Measurements from ENCODE around the gene HNRNPC.
"Not testable (repeated sequence)": the region's sequence is repeated elsewhere in the genome, so short reads cannot be mapped to it uniquely, and the experiment has no call there.

HNRNPC gene

GRCh38 chr14:21269252-21270046, at the start of gene HNRNPC:
TSS of gene HNRNPC (minus strand) at chr14:21269442. CDS start at chr14:21234193, 35,249 bp downstream.
- FAIRE-seq (peak; percentile 74), DNase-seq (ENCODE audit: insufficient read length, low spot score) (peak; percentile 98)

GRCh38 chr14:21317398-21317797, 48.2 kb upstream of the HNRNPC start:
- FAIRE-seq: no peak

GRCh38 chr14:21313512-21313911, 44.3 kb upstream of the HNRNPC start:
- DNase-seq (ENCODE audit: insufficient read length, low spot score) (no peak), FAIRE-seq (no peak)

More at GRCh38 chr14:21317398-21317797, 48.2 kb upstream of the HNRNPC start:
- DNase-seq (ENCODE audit: insufficient read length, low spot score): no peak

GRCh38 chr14:21311614-21312013, 42.4 kb upstream of the HNRNPC start:
- no peak for FAIRE-seq
- no peak for DNase-seq (ENCODE audit: insufficient read length, low spot score)

DNA sequence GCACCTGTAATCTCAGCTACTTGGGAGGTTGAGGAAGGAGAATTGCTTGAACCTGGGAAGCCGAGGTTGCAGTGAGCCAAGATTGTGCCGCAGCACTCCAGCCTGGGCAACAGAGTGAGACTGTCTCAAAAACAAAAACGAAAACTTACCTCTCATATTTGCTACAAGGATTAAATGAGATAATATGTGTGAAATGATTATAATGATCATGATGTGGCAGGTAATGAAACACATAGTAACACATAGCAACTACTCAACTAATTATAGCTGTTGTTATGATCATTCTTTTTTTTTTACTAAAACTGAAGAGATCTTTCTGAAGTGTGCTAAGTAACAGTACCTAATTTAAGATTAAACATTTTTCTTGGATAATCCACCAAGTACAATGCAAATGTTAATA, 40.7 kb upstream of the HNRNPC start:
- FAIRE-seq: no peak

GRCh38 chr14:21309238-21309636, 40.0 kb upstream of the HNRNPC start:
- FAIRE-seq (no peak), DNase-seq (ENCODE audit: insufficient read length, low spot score) (no peak)

More for the DNA sequence above, 40.7 kb upstream of the HNRNPC start:
- DNase-seq (ENCODE audit: insufficient read length, low spot score): no peak

DNA sequence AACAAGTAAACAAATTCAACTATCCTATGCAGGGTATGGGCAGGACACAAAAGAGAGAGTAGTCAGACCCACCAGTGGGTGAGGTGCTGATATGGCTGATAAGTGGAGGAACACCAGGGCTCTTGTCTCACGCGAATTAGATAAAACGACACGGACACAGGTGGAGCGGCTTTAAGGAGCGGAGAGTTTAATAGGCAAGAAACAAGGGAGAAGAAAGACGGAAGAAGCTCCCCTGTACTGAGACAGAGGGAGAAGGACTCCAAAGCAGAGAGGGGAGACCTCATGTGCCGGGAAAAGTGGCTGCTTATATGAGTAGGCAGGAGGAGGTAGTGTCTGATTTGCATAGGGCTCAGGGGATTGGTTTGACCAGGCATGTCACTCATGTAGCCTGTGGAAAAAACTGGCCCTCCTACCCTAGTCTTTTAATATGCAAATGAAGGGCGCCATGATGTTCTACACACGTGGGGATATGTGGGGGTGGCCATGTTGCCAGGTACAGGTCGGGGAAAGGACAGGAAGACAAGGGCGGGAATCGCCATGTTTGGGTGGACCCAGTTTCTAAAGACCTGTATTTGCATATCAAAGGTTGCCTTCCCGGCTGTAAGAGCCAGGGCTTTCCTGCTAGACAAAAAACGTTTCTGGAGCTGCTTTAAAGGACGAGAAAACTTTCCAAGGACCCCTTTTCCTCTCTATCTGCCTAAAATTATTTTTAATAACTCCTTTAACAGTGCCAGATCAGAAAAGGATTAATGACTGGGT, 39.4 kb upstream of the HNRNPC start:
- DNase-seq (ENCODE audit: insufficient read length, low spot score) (no peak), FAIRE-seq (no peak)

DNA sequence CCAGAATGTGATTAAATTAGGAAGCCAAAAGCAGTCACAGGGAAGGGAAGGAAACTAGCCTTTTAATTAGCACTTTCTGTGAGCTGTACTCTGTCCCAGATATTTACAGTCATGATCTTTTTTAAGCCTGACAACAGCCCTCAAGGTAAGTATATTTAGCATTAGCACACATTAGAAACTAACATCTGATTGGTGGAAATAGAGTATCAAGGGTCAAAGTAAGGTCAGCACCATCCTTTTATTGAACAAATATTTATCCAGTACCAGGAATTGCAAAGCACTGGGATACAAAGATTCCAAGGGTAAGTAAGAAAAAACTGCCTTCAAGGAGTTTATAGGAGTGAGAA, 38.9 kb upstream of the HNRNPC start:
- FAIRE-seq (no peak), DNase-seq (ENCODE audit: insufficient read length, low spot score) (no peak)

DNA sequence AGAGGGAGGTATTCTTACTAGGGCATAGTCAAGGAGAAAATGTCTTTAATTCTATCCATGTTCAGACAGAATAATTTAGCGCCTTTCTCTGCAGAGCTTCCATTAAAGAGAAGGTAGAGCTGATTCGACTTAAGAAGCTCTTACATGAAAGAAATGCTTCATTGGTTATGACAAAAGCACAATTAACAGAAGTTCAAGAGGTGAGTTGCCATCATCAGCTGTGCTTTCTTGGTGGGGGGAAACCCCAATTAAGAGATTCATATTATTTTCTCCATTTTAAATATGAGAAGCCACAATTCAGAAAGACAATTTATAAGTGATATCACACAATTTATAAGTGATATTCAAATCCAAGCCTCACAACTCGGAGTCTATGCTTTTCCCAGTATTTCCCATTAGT, 38.4 kb upstream of the HNRNPC start:
- FAIRE-seq (no peak), DNase-seq (ENCODE audit: insufficient read length, low spot score) (no peak)

DNA sequence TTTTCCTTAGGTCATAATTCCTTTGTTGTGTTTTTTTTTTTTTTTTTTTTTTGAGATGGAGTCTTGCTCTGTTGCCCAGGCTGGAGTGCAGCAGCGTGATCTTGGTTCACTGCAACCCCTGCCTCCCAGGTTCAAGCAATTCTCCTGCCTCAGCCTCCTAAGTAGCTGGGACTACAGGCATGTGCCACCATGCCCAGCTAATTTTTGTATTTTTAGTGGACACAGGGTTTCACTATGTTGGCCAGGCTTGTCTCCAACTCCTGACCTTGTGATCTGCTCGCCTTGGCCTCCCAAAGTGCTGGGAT, 33.5 kb upstream of the HNRNPC start:
- DNase-seq (ENCODE audit: insufficient read length, low spot score); FAIRE-seq: not testable (repeated sequence)

DNA sequence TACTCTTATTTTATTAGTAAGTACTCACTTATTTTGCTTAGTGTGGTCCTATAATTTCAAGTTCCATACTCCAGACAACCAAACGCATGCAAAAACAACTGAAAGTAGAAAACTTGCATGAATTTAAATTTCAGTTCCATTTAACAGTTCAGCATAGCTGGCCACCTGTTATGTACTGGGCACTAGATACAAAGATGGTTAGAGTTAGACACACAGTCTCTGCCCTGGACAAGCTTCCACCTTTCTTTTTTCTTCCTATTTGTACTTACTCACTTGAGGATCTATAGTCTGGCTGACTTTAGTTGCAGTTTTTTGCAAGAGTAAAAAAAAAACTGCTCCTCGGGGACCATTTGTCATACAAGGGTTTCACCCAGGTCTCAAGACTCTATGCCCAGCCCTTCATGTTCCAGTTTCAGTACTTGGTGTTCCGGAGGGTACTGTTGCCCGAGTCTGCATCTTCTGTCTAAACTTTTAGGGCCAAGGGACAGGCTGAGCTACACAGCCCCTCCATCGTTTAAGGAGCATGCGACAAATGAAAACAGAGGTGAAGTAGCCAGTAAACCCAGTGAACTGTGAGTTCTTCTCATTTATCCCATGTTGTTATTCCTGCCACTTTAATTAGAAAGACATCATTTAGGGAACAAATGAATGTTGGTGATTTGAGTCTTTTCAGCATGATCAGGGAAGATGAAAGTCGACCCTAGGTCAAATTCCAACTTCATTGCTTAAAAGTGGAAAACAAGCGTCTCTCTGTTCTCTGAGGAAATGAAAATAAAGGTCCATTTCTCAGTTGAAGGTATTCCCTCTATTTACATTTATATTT, 33.0 kb upstream of the HNRNPC start:
- DNase-seq (ENCODE audit: insufficient read length, low spot score): no peak
- FAIRE-seq: no peak

DNA sequence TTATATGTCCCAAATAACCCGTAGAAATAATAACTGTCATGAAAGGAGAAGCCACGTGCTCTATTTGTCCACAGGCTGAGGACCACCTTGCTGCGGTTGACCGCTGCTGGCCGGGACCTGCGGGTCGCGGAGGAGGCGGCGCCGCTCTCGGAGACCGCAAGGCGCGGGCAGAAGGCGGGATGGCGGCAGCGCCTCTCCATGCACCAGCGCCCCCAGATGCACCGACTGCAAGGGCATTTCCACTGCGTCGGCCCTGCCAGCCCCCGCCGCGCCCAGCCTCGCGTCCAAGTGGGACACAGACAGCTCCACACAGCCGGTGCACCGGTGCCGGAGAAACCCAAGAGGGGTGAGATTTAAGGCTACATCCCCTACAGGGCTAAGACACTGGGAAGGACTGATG, 31.6 kb upstream of the HNRNPC start:
- no peak for DNase-seq (ENCODE audit: insufficient read length, low spot score)
- no peak for FAIRE-seq

DNA sequence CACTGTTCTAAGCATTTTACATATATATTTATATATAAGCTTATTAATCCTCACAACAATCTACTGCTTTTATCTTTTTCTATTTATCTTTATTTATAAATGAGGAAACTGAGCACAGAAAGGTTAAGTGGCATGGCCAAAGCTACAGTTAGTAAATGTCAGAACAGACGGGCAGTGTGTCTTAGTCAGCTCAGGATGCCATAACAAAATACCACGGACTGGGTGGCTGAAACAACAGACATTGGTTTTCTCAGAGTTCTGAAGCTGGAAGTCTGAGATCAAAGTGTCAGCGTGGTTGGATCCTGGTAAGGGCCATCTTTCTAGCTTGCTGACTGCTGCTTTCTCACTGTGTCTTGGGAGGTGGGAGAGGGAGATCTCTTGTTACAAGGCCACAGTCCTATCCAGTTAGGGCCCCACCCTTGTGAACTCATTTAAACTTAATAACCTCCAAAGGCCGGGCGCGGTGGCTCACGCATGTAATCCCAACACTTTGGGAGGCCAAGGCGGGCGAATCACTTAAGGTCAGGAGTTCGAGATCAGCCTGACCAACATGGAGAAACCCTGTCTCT, 30.4 kb upstream of the HNRNPC start:
- DNase-seq (ENCODE audit: insufficient read length, low spot score) (no peak), FAIRE-seq (no peak)

DNA sequence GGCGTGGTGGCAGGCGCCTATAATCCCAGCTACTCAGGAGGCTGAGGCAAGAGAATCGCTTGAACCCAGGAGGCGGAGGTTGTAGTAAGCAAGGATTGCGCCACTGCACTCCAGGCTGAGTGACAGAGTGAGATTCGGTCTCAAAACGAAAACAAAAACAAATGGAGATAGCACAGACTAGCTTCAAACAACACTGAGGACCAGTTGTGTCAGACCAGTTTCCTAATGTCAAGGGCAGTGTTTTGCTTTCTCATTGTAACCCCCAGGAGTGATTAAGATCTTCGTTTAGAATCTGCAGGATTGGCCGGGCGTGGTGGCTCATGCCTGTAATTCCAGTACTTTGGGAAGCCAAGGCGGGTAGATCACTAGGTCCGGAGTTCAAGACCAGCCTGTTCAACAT, 29.1 kb upstream of the HNRNPC start:
- DNase-seq (ENCODE audit: insufficient read length, low spot score) (no peak), FAIRE-seq (no peak)

- not testable (repeated sequence) for FAIRE-seq; DNase-seq (ENCODE audit: insufficient read length, low spot score)
These were observed 24.8 kb upstream of the HNRNPC start for GRCh38 chr14:21294026-21294425.

GRCh38 chr14:21287168-21287567, 17.9 kb upstream of the HNRNPC start:
- DNase-seq (ENCODE audit: insufficient read length, low spot score): no peak
- FAIRE-seq: no peak

- FAIRE-seq: not testable (repeated sequence)
These were observed 17.3 kb upstream of the HNRNPC start for GRCh38 chr14:21286516-21286915.

DNA sequence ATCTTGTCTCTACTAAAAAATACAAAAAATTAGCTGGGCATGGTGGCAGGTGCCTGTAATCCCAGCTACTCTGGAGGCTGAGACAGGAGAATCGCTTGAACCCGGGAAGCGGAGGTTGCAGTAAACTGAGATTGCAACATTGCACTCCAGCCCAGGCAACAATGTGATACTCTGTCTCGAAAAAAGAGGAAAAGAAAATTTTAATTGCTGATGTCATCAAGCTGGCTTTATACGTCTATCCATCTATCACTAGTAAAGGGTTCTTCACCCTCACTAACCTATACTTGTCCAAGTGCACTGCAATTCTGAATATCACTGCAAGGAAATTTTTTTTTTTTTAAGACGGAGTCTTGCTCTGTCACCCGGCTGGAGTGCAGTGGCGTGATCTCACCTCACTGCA, 12.7 kb upstream of the HNRNPC start:
- not testable (repeated sequence) for DNase-seq (ENCODE audit: insufficient read length, low spot score); FAIRE-seq

More at GRCh38 chr14:21286516-21286915, 17.3 kb upstream of the HNRNPC start:
- DNase-seq (ENCODE audit: insufficient read length, low spot score): not testable (repeated sequence)

GRCh38 chr14:21279783-21280182, 10.5 kb upstream of the HNRNPC start, which contains the start of gene RPGRIP1:
TSS of gene RPGRIP1 (plus strand) at chr14:21280083. CDS start at chr14:21287977, 7,894 bp downstream.
- FAIRE-seq: no peak
- DNase-seq (ENCODE audit: insufficient read length, low spot score): no peak

GRCh38 chr14:21278632-21279031, 9.4 kb upstream of the HNRNPC start:
- no peak for DNase-seq (ENCODE audit: insufficient read length, low spot score)
- no peak for FAIRE-seq

Measured in HTR-8/SVneo (cell line).